ENCODE data around the gene RBP4.

- TF ChIP-seq, protein P1, sequence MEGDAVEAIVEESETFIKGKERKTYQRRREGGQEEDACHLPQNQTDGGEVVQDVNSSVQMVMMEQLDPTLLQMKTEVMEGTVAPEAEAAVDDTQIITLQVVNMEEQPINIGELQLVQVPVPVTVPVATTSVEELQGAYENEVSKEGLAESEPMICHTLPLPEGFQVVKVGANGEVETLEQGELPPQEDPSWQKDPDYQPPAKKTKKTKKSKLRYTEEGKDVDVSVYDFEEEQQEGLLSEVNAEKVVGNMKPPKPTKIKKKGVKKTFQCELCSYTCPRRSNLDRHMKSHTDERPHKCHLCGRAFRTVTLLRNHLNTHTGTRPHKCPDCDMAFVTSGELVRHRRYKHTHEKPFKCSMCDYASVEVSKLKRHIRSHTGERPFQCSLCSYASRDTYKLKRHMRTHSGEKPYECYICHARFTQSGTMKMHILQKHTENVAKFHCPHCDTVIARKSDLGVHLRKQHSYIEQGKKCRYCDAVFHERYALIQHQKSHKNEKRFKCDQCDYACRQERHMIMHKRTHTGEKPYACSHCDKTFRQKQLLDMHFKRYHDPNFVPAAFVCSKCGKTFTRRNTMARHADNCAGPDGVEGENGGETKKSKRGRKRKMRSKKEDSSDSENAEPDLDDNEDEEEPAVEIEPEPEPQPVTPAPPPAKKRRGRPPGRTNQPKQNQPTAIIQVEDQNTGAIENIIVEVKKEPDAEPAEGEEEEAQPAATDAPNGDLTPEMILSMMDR (IDR thresholded peaks at IDR 0.05; ENCODE audit: low read length), result no peak
- TF ChIP-seq EZH2phosphoT487 (IDR thresholded peaks at IDR 0.05; ENCODE audit: low read length), result no peak
Measured at GRCh38 chr10:93548376-93549071, 52.5 kb downstream of the RBP4 start.

All from MM.1S (cell line).